Natural killer cell (primary cell): ENCODE results near the gene RGMA. TPM values are rescaled to one million over a fixed set of nuclear protein-coding genes. Genes with fewer than 3 reads are reported as not detected.
A peak's percentile ranks its signal among the peaks of the same experiment; 100 is the strongest.

Source experiments
- ATAC-seq, 3 donors: fragments of 150-1000 bp in 2 of 3; fragments of 200-7000 bp in 1 of 3; cut with Tn5 transposase; 1 replicate in 1 of 3; 2 replicates in 2 of 3; pipeline ENCODE4 v1.10.0; 2021; ENCODE audit warnings: mild to moderate bottlenecking in 2 of 3, moderate library complexity in 2 of 3
- DNase-seq, 2 donors: peaks; one replicate each; pipeline versions ENCODE4 v3.0.0 to v3.0.0-alpha.2; 2013 to 2021; ENCODE audit warnings: mixed read lengths in 1 of 2
- H3K27ac ChIP-seq: one replicate; pipeline ENCODE4 v1.5.1; 2013; ENCODE audit warnings: mild to moderate bottlenecking, low read length
- H3K27me3 ChIP-seq: one replicate; pipeline ENCODE4 v1.6.1; 2013; ENCODE audit warnings: low read length; ENCODE audit not compliant: control insufficient read depth, insufficient read depth
- H3K36me3 ChIP-seq: one replicate; pipeline ENCODE4 v1.6.1; 2013; ENCODE audit warnings: low read length; ENCODE audit not compliant: control insufficient read depth, insufficient read depth
- H3K4me1 ChIP-seq: one replicate; pipeline ENCODE4 v1.6.1; 2013; ENCODE audit warnings: low read length; ENCODE audit not compliant: control insufficient read depth, insufficient read depth
- H3K4me3 ChIP-seq: one replicate; pipeline ENCODE4 v1.5.1; 2013; ENCODE audit warnings: low read length
- H3K9me3 ChIP-seq: one replicate; pipeline ENCODE4 v1.6.1; 2013; ENCODE audit warnings: low read length; ENCODE audit not compliant: control insufficient read depth, insufficient read depth
- H3K27ac Mint-ChIP-seq, 2 donors: one replicate each; pipeline ENCODE4 v1.8.0; 2022; ENCODE audit warnings: mild to moderate bottlenecking in 2 of 2, mixed read lengths in 2 of 2, moderate library complexity in 1 of 2
- H3K27me3 Mint-ChIP-seq, 2 donors: one replicate each; pipeline ENCODE4 v1.8.0; 2022; ENCODE audit warnings: low read depth in 2 of 2, mixed read lengths in 2 of 2
- H3K36me3 Mint-ChIP-seq: one replicate; pipeline ENCODE4 v1.8.0; 2022; ENCODE audit warnings: mixed read lengths
- H3K4me1 Mint-ChIP-seq, 2 donors: one replicate each; pipeline ENCODE4 v1.8.0; 2022; ENCODE audit warnings: mixed read lengths in 2 of 2
- H3K4me3 Mint-ChIP-seq: one replicate; pipeline ENCODE4 v1.8.0; 2022; ENCODE audit warnings: mild to moderate bottlenecking, moderate library complexity, mixed read lengths
- H3K9me3 Mint-ChIP-seq, 2 donors: one replicate each; pipeline ENCODE4 v1.8.0; 2022; ENCODE audit warnings: mixed read lengths in 2 of 2
- CTCF ChIP-seq: fragments of 200-600 bp; IDR thresholded peaks from one replicate; pipeline ENCODE4 v1.8.0; 2022; ENCODE audit warnings: antibody characterized with exemption
- WGBS: methylation state at CpG from one replicate; pipeline ENCODE4 v1.1.7; 2013; ENCODE audit warnings: missing lambda C conversion rate; ENCODE audit not compliant: insufficient coverage; 5-methylcytosine and 5-hydroxymethylcytosine counted together
- intact Hi-C: fragments of 100-400 bp; cut with micrococcal nuclease; formaldehyde crosslinking; loops from one replicate; pipeline ENCODE4 v1.14.2; 2022
- total RNA-seq, 4 donors: library from RNA; stranded (reverse); fragments of 120-200 nt in 1 of 4; gene quantifications; one replicate each; pipeline versions ENCODE4 v1.2.3 to v1.2.4, GENCODE V29; 2013 to 2022

Gene RGMA
- total RNA-seq, 3 donors from 2014 or later (not counting 1 experiment from before 2014, with no cell fraction given), result not detected

GRCh38 chr15:93029214-93029835 is 59.7 kb downstream of the RGMA start:
- no peaks in the 10 kb centered on the region for H3K9me3 ChIP-seq
- no peak overlapping the region for H3K4me3 ChIP-seq
- peak overlapping the region; percentile 59 to 86 for H3K27ac Mint-ChIP-seq
- intact Hi-C loops, result no loop called here
- no peaks in the 10 kb centered on the region for H3K9me3 Mint-ChIP-seq
- TF ChIP-seq CTCF, result no peak
- no peak overlapping the region for H3K27ac ChIP-seq
- no peak for DNase-seq
- peaks cover 30 to 49% of the 10 kb centered on the region in 2 donors for H3K4me1 Mint-ChIP-seq
- no peak for ATAC-seq
- 54% methylated on average over 17 of the region's 17 CpGs for WGBS
- no peaks in the 10 kb centered on the region for H3K27me3 Mint-ChIP-seq
- H3K36me3 Mint-ChIP-seq, result peaks cover 6% of the 10 kb centered on the region
- H3K4me3 Mint-ChIP-seq, result no peak overlapping the region
- peaks cover 36% of the 10 kb centered on the region for H3K4me1 ChIP-seq
- H3K27me3 ChIP-seq, result no peaks in the 10 kb centered on the region
- H3K36me3 ChIP-seq, result peaks cover 26% of the 10 kb centered on the region

- Histone ChIP-seq H3K4me1 (peaks cover 36% of the 10 kb centered on the region), H3K9me3 (no peaks in the 10 kb centered on the region), H3K4me3 (no peak overlapping the region), H3K27me3 (no peaks in the 10 kb centered on the region), H3K36me3 (peaks cover 33% of the 10 kb centered on the region), H3K27ac (no peak overlapping the region)
- no peaks in the 10 kb centered on the region for H3K9me3 Mint-ChIP-seq
- ATAC-seq (no peak), DNase-seq (no peak)
- no peaks in the 10 kb centered on the region for H3K27me3 Mint-ChIP-seq
- peaks cover 36 to 55% of the 10 kb centered on the region in 2 donors for H3K4me1 Mint-ChIP-seq
- WGBS, result 84% methylated on average over 21 of the region's 21 CpGs
- no peak overlapping the region for H3K4me3 Mint-ChIP-seq
- intact Hi-C loops, result no loop called here
- TF ChIP-seq CTCF, result no peak
- H3K36me3 Mint-ChIP-seq, result peaks cover 10% of the 10 kb centered on the region
- peak overlapping the region; percentile 51 to 86 for H3K27ac Mint-ChIP-seq
These were observed 60.3 kb downstream of the RGMA start for GRCh38 chr15:93028632-93029213.

- DNase-seq (no peak), ATAC-seq (no peak)
- Mint-ChIP-seq H3K4me1 (peaks cover 42 to 61% of the 10 kb centered on the region in 2 donors), H3K4me3 (no peak overlapping the region), H3K27ac (peak overlapping the region; percentile 51 to 86), H3K36me3 (peaks cover 14% of the 10 kb centered on the region), H3K27me3 (no peaks in the 10 kb centered on the region), H3K9me3 (no peaks in the 10 kb centered on the region)
- H3K36me3 ChIP-seq, result peaks cover 37% of the 10 kb centered on the region
- H3K27ac ChIP-seq, result no peak overlapping the region
- WGBS, result 90% methylated on average over 13 of the region's 13 CpGs
- no peak for TF ChIP-seq CTCF
- intact Hi-C loops, result no loop called here
- H3K4me3 ChIP-seq, result no peak overlapping the region
- H3K27me3 ChIP-seq, result no peaks in the 10 kb centered on the region
- H3K9me3 ChIP-seq, result no peaks in the 10 kb centered on the region
- peaks cover 36% of the 10 kb centered on the region for H3K4me1 ChIP-seq
These were observed 60.8 kb downstream of the RGMA start for GRCh38 chr15:93028111-93028631.
